MM.1S (cell line): ENCODE measurements around the gene LDHAL6B.

Source experiments
- EZH2 ChIP-seq: fragments of 300-600 bp; sonication (generic); optimal IDR thresholded peaks from 2 replicates; pipeline ENCODE3; 2017; ENCODE audit warnings: low read depth, mild to moderate bottlenecking, antibody characterized with exemption, low read length, mixed read lengths
- EZH2phosphoT487 ChIP-seq: fragments of 300-600 bp; sonication (generic); IDR thresholded peaks from 2 replicates; pipeline ENCODE4 v1.6.1; 2018; ENCODE audit warnings: antibody characterized with exemption, low read length
- TF ChIP-seq, protein P1 (sequence below): fragments of 300-600 bp; sonication (generic); IDR thresholded peaks from 2 replicates; pipeline ENCODE4 v1.5.1; 2016; ENCODE audit warnings: antibody characterized with exemption, low read length, mixed read lengths

DNA sequence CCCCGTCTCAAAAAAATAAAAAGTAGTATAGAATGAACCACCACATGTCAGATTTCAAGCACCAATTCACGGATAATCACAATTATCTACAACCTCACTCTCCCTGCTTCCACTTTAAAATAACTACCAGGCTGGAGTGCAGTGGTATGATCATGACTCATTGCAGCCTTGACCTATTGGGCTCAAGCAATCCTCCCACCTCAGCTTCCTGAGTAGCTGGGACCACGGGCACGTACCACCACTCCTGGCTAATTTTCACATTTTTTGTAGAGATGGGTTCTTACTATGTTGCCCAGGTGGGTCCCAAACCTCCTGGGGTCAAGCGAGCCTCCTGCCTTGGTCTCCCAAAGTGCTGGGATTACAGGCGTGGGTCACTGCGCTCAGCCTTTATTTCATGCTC, 38.1 kb upstream of the LDHAL6B start:
- TF ChIP-seq, protein P1, sequence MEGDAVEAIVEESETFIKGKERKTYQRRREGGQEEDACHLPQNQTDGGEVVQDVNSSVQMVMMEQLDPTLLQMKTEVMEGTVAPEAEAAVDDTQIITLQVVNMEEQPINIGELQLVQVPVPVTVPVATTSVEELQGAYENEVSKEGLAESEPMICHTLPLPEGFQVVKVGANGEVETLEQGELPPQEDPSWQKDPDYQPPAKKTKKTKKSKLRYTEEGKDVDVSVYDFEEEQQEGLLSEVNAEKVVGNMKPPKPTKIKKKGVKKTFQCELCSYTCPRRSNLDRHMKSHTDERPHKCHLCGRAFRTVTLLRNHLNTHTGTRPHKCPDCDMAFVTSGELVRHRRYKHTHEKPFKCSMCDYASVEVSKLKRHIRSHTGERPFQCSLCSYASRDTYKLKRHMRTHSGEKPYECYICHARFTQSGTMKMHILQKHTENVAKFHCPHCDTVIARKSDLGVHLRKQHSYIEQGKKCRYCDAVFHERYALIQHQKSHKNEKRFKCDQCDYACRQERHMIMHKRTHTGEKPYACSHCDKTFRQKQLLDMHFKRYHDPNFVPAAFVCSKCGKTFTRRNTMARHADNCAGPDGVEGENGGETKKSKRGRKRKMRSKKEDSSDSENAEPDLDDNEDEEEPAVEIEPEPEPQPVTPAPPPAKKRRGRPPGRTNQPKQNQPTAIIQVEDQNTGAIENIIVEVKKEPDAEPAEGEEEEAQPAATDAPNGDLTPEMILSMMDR, result no peak
- no peak for TF ChIP-seq EZH2
- no peak for TF ChIP-seq EZH2phosphoT487
